GM18520 (cell line): ENCODE measurements around the gene GRPEL1.
"Not testable (repeated sequence)": the region's sequence is repeated elsewhere in the genome, so short reads cannot be mapped to it uniquely, and the experiment has no call there.

ENCODE experiments used
- ATAC-seq: cut with Tn5 transposase; IDR thresholded peaks from one replicate; pipeline ENCODE4 v1.9.1; 2021; ENCODE audit not compliant: unreplicated experiment

The GRPEL1 gene

DNA sequence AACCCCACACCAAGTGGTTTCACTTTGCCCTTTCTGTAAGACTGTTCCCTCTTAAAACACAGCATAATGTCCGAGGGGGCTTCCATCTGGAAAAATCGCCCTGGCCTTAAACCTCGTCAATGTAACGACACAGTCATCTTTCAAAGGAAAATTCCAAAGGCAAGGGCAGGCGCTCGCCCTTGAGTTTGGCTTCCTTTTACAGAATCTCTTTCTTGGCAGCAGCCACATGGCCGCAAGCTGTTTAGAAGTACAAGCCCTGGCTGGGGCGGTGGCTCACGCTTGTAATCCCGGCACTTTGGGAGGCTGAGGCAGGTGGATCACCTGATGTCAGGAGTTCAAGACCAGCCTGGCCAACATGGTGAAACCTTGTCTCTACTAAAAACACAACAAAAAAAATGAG is 27.1 kb upstream of the GRPEL1 start:
- ATAC-seq: no peak

DNA sequence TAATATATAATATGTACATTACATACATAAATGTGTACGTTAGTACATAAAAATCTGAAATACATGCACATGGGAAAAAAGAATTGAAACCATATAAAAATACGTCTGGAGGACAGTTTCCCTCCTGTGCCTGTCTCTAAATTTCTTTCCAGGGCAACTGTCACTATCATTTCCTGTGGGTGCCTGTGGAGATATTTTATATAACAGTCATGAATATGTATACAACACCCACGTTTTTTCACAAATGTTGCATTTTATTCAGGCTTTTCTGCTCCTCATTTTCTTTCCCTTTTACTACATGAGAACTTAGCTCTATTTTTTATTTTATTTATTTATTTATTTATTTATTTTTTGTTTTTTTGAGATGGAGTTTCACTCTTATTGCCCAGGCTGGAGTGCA is 24.2 kb upstream of the GRPEL1 start:
- ATAC-seq: no peak

DNA sequence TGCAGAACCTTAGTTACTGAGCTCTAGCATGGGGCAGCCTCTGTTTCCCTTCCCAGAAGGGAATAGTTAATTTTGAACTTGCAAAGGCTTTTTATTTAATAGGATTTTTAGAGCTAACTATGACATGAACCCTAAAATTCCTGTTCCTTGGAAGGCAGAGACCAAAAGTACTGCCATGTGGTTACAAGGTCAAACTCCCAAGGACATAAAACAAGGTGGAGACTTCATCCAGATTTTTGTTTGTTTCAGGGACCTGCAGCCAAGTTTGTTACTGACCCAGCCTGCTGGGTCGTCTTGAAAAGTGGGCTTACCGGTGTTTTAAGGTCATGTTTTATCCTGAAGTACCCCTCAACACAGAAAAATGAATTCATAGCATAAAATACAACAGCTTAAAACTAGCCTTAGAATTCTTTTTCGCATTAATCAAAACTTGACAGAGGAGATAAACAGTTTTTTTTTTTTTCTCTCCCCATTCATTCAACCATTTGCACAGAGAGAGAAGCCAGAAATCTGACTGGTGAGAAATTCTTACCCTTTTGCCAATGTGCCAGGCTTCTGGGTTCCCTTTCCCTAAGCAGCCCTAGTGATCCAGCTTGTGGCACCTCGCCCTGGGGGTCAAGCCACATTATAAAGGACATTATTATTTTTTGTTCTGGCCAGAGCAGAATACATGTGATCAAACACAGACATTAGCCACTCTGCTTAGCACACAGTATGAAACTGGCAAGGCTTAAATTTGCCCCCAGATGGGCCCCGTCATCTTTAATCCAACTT is 21.5 kb upstream of the GRPEL1 start:
- ATAC-seq: no peak

DNA sequence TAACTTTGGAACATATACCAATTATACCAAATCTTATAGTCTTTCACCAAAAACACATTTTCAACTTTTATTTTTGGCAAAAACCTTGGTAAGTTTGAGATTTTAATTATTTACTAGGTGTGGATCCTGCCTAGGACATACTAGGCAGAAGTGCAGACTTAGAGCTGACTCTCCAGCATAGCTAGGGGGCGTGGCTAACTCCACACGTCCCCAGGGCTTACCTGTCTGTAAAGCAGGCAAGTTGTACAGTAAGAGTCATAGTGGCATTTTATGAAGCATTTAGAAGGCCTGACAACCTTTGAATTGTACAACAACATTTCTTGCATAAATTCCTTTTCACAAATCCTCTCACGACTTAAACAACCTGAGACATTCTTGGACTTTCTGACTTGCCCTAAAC is 19.2 kb upstream of the GRPEL1 start:
- ATAC-seq: no peak

DNA sequence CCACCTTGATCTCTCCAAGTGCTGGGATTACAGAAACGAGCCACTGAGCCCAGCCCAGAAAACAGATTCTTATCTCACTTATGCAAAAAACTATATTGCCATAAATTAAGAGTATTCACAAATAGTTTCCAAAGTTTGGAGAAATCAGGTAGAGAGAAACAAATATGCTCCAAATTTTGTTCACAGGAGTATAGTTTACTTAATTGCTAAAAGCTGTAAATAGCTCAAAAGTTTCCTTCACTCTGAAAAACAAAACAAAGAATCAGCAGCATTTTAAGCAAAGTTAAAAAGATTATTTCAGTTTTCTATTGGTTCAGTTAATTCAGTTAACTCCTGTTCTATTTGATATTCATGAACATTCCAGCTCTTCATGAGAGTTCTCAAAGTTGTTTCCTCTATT is 18.5 kb upstream of the GRPEL1 start:
- ATAC-seq: no peak

DNA sequence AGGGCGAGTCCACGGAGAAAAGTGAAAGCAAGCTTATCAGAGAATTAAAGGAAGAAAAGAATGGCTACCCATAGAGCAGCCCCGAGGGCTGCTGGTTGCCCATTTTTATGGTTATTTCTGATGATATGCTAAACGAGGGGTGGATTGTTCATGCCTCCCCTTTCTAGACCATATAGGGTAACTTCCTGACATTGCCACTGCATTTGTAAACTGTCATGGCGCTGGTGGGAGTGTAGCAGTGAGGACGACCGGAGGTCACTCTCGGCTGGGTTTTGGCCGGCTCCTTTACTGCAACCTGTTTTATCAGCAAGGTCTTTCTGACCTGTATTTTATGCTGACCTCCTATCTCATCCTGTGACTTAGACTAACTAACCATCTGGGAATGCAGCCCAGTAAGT is 16.7 kb upstream of the GRPEL1 start:
- ATAC-seq: not testable (repeated sequence)

DNA sequence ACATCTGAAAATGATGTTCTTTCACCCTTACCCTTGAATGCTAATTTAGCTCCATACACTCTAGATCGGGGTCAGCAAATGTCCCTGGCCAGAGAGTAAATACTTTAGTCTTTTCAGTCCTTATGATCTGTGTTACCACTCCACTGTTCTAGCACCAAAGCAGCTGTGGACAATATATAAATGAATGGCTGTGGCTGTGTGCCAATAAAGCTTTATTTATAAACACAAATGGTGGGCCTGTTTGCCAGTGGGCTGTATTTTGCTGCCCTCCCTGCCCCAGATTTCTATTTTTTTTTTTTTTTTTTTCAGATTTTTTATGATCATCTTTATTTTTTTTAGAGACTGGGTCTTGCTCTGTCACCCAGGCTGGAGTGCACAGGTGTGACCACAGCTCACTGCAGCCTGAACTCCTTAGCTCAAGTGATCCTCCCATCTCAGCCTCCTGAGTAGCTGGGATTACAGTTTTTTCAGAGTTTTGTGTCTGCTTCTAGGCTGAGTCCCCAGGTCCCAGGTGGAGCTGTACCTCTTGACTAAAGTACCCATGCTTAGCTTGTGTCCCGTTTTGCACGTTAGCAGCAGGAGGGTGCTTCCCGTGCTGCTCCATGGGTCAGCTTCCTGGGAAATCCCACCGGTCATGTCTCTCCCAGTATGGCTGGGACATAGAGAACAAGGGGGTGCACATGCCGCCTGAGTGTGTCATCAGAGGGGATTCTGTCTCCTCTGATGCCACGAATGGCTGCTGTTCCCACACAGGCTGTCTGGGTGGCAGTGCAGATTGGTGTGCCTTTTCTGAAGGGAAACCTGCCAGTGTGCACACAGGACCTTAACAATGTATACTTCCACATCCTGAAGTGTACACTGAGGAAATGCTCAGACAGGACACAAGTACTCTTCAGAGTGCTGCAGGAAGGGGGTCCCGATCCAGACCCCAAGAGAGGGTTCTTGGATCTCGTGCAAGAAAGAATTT is 16.0 kb upstream of the GRPEL1 start:
- ATAC-seq: no peak

DNA sequence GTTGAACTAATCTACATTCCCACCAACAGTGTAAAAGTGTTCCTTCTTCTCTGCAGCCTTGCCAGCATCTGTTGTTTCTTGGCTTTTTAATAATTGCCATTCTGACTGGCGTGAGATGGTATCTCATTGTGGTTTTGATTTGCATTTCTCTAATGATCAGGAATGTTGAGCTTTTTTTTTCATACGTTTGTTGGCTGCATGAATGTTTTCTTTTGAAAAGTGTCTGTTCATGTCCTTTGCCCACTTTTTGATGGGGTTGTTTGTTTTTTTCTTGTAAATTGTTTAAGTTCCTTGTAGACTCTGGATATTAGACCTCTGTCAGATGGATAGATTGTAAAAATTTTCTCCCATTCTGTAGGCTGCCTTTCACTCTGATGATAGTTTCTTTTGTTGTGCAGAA is 12.0 kb upstream of the GRPEL1 start:
- not testable (repeated sequence) for ATAC-seq

DNA sequence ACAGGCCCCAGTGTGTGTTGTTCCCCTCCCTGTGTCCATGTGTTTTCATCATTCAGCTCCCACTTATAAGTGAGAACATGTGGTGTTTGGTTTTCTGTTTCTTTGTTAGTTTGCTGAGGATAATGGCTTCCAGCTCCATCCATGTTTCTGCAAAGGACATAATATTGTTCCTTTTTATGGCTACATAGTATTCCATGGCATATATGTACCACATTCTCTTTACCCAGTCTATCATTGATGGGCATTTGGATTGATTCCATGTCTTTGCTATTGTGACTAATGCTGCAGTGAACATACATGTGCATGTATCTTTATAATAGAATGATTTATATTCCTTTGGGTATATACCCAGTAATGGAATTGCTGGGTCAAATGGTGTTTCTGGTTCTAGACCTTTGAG is 11.6 kb upstream of the GRPEL1 start:
- not testable (repeated sequence) for ATAC-seq

DNA sequence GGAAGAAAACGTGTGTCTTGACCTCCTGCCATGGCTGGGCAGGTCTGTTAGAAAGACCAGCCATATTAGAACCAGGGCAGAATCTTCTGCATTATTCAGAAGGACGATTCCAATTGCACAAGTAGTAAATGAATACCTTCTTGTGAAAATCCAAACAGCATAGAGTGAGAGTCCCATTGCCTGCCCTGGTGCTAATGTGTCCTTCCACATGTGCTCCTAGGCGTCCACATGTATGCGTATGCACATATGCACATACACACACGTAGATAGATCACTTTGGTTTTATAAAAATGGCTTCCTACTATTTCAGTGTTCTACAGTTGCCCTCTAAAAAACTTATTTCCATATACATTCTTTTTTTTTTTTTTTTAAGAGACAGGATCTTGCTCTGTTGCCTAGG is 10.2 kb upstream of the GRPEL1 start:
- ATAC-seq: no peak

DNA sequence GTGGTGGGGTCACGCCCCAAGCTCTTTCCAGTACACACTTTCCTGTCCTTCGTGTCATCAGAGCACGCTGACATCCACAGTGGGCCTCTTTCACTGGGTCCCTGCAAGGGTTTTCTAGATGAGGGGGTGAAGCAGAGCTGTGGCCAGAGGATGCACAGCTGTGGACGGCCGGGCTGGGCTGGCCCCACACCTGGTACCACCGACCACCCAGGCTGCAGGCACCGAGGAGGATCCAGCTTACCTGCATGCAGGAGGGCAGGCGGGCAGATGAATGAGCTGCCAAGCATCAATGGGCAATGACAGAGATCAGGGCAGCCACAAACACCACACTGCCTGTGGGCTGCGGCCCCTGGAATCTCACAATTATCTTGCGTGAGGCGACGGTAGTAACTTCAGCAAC is 9.5 kb upstream of the GRPEL1 start:
- no peak for ATAC-seq

DNA sequence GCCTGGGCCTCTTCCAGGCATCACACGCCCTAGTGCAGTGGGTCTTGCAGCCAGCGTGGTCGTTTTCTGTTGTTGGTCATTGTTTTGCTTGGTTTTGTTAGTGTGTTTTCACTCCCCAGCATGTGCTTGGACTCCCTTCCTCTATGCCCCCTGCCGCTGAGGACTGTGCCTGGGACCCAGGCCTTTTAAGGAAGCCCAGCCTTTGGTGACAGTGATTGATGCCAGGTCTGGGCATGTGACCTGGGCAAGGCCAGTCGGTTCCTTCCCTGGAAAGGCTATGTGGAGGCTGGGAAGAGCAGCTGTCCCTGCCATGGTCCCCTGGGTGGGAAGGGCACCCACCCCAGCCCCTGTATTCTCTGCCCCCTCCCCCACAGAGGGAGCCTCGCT is 8.8 kb upstream of the GRPEL1 start:
- ATAC-seq: no peak

DNA sequence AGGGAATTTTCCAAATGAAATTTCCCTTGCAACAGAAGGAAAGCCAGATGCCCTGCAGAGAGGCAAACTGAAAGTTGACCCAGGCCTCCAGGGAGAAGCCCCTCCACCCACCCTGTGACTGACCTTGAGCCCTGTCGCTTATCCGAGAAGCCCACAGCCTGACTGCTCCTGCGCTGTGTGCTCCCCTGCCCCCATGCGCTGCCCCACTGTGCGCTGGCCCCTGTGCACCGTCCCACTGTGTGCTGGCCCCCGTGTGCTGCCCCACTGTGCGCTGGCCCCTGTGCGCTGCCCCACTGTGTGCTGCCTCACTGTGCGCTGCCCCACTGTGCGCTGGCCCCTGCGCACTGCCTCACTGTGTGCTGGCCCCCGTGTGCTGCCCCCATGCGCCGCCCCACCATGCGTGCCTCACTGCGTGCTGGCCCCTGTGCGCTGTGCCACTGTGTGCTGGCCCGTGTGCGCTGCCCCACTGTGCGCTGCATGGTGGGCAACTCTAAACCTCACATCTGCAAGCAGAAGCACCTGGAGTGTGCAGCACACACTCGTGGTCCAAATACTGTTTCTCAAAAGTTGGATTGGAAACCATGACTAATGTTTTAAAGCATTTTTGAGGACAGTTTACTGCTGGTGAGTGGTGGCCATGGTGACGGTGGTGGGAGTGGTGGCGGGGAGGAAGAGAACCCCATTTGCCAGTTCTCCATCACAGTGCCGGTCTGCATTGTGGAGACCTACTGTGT is 8.3 kb upstream of the GRPEL1 start:
- no peak for ATAC-seq

DNA sequence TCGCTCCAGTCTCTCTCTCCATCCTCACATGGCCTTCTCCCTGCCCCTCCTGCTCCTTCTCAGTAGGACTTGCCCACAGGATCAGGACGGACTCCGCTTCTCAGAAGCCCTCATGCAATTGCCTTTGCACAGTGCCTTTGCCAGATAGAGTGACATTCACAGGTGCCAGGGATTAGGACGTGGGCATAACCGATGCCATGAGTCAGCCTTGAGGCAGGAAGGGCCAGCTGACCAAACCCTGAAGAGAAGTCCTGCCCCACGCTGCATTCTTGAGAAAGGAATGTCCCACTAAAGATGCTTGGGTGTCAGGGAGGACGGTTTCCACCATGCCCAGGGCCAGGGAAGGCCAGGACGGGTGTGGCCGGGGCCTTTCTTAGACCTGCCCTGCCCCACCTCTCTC is 6.6 kb upstream of the GRPEL1 start:
- ATAC-seq: no peak

DNA sequence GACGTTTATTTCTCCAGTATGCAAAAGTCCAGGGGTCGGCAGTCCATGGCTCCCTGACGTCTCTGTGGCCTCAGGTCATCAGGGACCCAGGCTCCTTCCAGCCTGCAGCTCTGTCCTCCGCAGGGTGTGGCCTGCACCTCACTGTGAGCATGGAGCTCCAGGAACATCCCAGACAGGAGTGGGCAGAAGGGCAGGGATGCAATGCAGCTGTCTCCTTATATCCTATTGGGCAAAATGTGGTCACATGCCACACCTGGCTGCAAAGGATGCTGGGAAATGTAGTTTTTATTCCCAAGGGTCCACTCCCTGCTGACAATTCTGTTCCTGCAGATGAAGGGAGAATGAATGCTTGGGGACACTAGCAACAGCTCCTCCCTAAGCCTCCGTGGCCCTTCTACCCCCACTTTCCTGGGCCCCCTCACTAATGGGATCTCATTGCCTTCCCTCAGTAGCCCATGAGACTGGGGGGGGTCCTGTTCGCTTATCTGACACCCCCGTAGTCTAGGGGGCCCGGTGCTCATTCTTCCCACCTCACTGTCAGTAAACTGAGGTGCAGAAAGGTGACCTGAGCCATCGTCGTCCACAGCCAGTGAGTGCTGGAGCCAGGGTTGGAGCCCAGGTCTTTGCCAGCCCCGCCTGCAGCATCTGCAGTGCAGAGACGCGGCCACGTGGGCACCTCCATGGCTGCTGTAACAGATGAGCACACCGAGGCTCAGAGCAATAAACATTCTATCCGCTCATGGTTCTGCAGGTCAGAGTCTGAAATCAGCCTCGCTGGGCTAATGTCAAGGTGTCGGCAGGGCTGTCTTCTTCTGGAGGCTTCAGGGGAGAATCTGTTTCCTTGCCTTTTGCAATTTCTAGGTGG is 5.9 kb upstream of the GRPEL1 start:
- ATAC-seq: no peak

DNA sequence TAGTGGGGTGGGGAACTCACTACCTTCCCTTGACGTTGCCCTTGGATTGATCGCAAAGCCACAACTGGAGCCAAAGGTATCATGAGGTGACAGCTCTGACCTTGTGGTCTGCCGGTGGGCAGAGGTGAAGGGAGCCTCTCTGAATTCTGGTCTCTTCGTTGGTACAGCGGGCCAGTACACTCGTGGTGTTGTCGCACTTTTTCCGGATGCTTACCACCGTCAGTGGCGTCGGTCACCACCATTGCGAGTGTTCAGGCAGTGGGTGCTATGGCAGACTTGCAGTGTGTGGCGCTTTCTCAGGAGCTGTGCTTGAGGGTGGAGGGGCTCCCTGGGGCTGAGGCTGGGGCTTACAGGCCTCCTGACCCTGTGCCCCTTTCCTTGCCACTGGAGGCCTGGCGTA is 5.2 kb upstream of the GRPEL1 start:
- no peak for ATAC-seq

DNA sequence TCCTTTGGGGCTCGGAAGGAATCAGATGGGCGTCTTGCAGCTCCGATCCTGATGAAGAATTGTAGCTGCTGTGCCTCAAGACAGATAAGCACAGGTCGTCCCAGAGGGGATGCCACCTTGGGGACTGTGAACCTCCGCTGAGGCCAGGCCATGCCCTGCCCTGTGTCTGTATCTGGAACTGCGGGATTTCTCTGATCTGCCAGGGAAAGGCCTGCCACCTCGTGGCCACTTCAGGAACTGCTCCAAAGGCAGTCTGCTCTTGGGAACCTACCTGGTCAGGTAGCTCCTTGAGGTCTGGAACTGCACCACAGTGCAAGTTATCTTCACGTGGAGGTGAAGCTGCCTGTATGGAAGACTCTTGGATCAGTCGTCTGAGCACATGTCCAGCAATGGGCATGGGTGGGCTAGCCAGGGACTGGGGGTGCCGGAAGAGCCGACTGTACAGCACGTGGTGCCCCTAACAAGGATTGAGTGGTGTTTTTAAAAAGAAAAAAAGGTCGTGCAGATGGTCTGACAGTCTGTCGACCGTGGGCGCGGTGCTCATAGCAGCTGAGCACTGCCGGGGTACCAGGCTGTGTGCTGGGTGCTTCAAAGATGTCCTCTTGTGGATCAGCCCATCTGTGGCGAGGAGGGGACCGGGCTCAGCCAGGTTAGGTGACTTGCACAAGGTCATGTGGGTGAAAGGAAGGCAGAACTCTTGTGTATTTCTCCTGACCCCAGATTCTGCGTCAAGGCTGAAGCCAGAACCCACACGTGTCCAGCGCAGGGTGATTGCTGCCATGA is 3.1 kb upstream of the GRPEL1 start:
- peak; percentile 28 for ATAC-seq

DNA sequence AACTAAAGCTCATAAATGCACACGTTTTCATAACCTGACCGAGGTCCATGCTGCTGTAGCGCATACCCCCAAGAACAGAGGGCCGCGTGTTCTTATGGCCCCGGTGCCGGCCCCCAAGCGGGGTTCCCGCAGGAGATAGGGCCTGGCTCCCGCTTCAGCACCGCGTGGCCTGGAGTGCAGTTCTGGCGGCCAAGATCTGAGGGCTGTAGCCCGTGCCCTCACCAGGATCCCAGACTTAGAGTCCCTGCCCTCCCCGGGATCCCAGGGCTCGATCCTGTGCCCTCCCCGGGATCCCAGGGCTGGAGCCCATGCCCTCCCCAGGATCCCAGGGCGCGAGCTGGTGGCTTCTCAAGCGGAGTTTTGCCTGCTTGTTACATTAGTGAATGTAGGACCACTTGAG is 1.0 kb upstream of the GRPEL1 start:
- no peak for ATAC-seq

DNA sequence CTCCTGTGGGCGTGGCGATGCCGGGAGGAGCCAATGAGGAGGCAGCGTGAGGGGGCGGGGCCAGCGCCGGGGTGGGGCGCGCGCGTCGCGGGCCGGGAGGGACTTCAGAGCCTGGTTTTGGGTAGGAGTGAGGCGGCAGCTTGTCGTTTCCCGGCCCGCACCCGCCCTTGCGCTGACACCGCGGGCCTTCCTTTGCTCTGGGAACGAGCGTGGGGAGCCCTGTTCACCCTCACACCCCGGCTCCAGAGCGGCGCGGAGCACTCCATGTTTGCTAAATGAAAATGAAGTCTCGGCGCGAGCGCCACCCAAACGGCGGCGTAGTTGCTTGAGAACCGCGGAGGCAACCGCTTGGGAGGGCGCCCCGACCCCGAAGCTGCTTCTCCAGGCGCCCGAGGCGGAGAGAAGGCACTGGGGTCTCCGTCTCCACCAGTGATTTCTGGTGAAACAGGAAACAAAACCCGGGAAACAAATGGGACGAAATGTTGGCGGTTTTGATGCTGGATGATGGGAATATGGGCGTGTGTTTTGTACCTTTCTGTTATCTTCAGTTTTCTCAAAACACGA is 497 bp upstream of the GRPEL1 start:
- ATAC-seq: peak; percentile 0

DNA sequence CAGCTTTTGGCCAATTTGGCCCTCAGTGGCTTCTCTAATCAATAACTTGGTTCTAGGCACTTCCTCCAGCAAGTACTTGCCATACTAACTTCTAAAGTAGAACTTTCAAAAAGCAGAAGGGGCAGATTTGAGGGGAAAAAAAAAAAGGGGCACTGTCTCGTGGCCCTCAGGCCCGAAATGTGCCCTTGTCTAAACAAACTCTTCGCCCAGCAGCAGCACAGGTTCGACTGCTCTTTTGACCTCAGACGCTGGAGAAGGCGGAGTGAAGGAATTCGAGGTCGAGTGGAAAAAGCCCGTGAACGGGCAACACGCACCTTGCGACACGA is 775 bp downstream of the GRPEL1 start:
- ATAC-seq: no peak
